ENCODE measurements around the gene FUT7. TPM values are rescaled to one million over a fixed set of nuclear protein-coding genes. Genes with fewer than 3 reads are reported as not detected.

FUT7 gene
- total RNA-seq, 1 experiment from 2014 or later = not detected

GRCh38 chr9:137075275-137075775, 43.4 kb upstream of the FUT7 start:
- Histone ChIP-seq H3K9me2 (ENCODE audit: insufficient read depth) (no peaks in the 10 kb centered on the region), H3K27me3 (ENCODE audit: insufficient read depth, low read length) (no peaks in the 10 kb centered on the region), H4K20me1 (ENCODE audit: insufficient read depth) (no peaks in the 10 kb centered on the region), H3K9me3 (ENCODE audit: control insufficient read depth in 1 of 2, insufficient read depth in 1 of 2, low read depth in 1 of 2, low read length in 2 of 2) (no peaks in the 10 kb centered on the region), H3K4me1 (ENCODE audit: control insufficient read depth in 1 of 2, insufficient read depth in 2 of 2, low read length in 2 of 2) (peaks cover 19 to 43% of the 10 kb centered on the region in 2 experiments), H3K4me3 (replicated peaks in 1 of 2; ENCODE audit: low read depth in 1 of 2, low read length in 2 of 2) (no peak overlapping the region), H3K36me3 (ENCODE audit: control insufficient read depth in 1 of 2, insufficient read depth in 2 of 2, low read length in 2 of 2) (0 out of 4 replicates have a peak, but pooled peaks cover 0 to 8% of the 10 kb centered on the region in 2 experiments), H2AFZ (ENCODE audit: low read depth, low read length, poor library complexity, severe bottlenecking) (no peak overlapping the region), H3K27ac (ENCODE audit: low read depth, low read length) (no peak overlapping the region), H3K9ac (ENCODE audit: low read length) (no peak overlapping the region), H3K79me2 (ENCODE audit: insufficient read depth, low read length) (peaks cover 6% of the 10 kb centered on the region; the same call in 1 of the 2 replicates), H3K4me2 (ENCODE audit: low read length) (no peak overlapping the region)
- POLR2A ChIA-PET = no interaction called here
- no peak for TF ChIP-seq TCF7L2 (IDR thresholded peaks at IDR 0.05; ENCODE audit: borderline replicate concordance, extremely low read depth, insufficient read depth, insufficient read length)
- TF ChIP-seq, protein P1, sequence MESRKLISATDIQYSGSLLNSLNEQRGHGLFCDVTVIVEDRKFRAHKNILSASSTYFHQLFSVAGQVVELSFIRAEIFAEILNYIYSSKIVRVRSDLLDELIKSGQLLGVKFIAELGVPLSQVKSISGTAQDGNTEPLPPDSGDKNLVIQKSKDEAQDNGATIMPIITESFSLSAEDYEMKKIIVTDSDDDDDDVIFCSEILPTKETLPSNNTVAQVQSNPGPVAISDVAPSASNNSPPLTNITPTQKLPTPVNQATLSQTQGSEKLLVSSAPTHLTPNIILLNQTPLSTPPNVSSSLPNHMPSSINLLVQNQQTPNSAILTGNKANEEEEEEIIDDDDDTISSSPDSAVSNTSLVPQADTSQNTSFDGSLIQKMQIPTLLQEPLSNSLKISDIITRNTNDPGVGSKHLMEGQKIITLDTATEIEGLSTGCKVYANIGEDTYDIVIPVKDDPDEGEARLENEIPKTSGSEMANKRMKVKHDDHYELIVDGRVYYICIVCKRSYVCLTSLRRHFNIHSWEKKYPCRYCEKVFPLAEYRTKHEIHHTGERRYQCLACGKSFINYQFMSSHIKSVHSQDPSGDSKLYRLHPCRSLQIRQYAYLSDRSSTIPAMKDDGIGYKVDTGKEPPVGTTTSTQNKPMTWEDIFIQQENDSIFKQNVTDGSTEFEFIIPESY (IDR thresholded peaks at IDR 0.05; ENCODE audit: extremely low read depth, insufficient replicate concordance, low read length) = no peak
- no peak for TF ChIP-seq CEBPB (IDR thresholded peaks at IDR 0.05; ENCODE audit: low read depth)
- no peak for TF ChIP-seq ELF1 (IDR thresholded peaks at IDR 0.05; ENCODE audit: borderline replicate concordance, low read depth)
- no peak for TF ChIP-seq POLR2A (IDR thresholded peaks at IDR 0.05; ENCODE audit: borderline replicate concordance, extremely low read depth, insufficient read depth, insufficient read length)
- TF ChIP-seq ATF3 (IDR thresholded peaks at IDR 0.05) = no peak
- no peak for TF ChIP-seq EZH2 (IDR thresholded peaks at IDR 0.05)
- TF ChIP-seq SRF (IDR thresholded peaks at IDR 0.05; ENCODE audit: low read depth) = no peak
- TF ChIP-seq, protein P2, sequence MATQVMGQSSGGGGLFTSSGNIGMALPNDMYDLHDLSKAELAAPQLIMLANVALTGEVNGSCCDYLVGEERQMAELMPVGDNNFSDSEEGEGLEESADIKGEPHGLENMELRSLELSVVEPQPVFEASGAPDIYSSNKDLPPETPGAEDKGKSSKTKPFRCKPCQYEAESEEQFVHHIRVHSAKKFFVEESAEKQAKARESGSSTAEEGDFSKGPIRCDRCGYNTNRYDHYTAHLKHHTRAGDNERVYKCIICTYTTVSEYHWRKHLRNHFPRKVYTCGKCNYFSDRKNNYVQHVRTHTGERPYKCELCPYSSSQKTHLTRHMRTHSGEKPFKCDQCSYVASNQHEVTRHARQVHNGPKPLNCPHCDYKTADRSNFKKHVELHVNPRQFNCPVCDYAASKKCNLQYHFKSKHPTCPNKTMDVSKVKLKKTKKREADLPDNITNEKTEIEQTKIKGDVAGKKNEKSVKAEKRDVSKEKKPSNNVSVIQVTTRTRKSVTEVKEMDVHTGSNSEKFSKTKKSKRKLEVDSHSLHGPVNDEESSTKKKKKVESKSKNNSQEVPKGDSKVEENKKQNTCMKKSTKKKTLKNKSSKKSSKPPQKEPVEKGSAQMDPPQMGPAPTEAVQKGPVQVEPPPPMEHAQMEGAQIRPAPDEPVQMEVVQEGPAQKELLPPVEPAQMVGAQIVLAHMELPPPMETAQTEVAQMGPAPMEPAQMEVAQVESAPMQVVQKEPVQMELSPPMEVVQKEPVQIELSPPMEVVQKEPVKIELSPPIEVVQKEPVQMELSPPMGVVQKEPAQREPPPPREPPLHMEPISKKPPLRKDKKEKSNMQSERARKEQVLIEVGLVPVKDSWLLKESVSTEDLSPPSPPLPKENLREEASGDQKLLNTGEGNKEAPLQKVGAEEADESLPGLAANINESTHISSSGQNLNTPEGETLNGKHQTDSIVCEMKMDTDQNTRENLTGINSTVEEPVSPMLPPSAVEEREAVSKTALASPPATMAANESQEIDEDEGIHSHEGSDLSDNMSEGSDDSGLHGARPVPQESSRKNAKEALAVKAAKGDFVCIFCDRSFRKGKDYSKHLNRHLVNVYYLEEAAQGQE (IDR thresholded peaks at IDR 0.05; ENCODE audit: low read depth) = no peak
- no peak for TF ChIP-seq POLR2AphosphoS5 (IDR thresholded peaks at IDR 0.05; ENCODE audit: low read depth, low read length)
- RAD21 ChIA-PET (ENCODE audit: low non-redundant PET in 1 of 2, low total read pairs in 2 of 2, uncharacterized antibody in 2 of 2, unreplicated experiment in 2 of 2) = no interaction called here
- ATAC-seq (no peak), DNase-seq (ENCODE audit: low read depth, low spot score) (no peak)
- BruUV-seq (replicated peaks) = no TSS peak
- CTCF ChIA-PET = no interaction called here
- intact Hi-C loops (cut with micrococcal nuclease) = no loop called here
